Measurements from ENCODE around the gene RTN4R.
A peak's percentile ranks its signal among the peaks of the same experiment; 100 is the strongest.

RTN4R gene

GRCh38 chr22:20194681-20195593, 73.2 kb downstream of the RTN4R start:
- DNase-seq = peak; percentile 9

- DNase-seq = no peak
These were observed 74.2 kb downstream of the RTN4R start for GRCh38 chr22:20193761-20194494.

- DNase-seq = no peak
These were observed 75.0 kb downstream of the RTN4R start for GRCh38 chr22:20192972-20193760.

GRCh38 chr22:20192293-20192971, 75.7 kb downstream of the RTN4R start:
- DNase-seq = no peak

- no peak for DNase-seq
These were observed 76.3 kb downstream of the RTN4R start for GRCh38 chr22:20191803-20192202.

Data from CD4-positive, alpha-beta T cell treated with Interleukin-6 for 4 hours (primary cell).